Activated CD4-positive, CD25-positive, alpha-beta regulatory T cell treated with anti-CD3 and anti-CD28 coated beads, Interleukin-2, amount 50 U/mL, for 24 hours (primary cell): Measurements from ENCODE around the gene CMIP.
A peak's percentile ranks its signal among the peaks of the same experiment; 100 is the strongest.

Experiments
- ATAC-seq, 2 donors: fragments of 150-1000 bp; cut with Tn5 transposase; one replicate each; pipeline ENCODE4 v1.10.0; 2021; ENCODE audit warnings: mild to moderate bottlenecking in 1 of 2, moderate library complexity in 1 of 2

CMIP gene

DNA sequence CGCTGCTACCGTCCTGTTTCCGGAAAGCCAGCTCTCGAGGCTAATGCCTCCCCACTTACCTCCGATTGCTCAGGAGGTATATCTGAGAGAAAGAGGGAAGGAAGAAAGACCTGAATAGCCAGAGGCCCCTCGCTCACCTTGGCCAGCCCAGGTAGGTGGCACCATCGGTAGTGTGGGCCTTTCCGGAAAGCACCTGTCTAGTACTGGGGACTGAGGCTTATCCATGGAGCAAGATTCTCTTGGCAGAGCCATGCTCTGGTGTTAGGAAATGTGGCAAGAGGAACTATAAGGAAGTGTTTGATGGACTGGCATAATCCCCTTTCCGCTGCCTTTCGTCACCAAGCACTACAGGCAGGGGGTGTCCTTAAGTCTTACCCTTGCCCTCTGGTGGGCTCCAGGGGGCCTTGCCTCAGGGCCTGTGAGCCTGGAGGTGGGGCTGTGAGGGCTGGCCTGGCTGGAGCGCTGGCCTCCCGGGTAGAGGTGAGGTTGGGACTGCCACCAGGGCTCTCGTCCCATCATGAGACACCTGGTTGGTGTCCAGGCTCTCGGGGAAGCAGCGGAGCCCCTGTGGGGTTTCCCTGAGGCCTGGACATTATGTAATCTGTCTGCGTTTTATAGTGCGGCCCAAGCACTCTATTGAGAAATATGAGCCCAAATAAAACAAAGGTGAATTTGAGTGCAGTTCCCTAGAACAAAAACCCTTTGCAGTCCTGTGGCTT, 2.9 kb downstream of the CMIP start:
- ATAC-seq: no peak

- ATAC-seq: no peak
These were observed 3.8 kb downstream of the CMIP start for GRCh38 chr16:81448154-81449131.

DNA sequence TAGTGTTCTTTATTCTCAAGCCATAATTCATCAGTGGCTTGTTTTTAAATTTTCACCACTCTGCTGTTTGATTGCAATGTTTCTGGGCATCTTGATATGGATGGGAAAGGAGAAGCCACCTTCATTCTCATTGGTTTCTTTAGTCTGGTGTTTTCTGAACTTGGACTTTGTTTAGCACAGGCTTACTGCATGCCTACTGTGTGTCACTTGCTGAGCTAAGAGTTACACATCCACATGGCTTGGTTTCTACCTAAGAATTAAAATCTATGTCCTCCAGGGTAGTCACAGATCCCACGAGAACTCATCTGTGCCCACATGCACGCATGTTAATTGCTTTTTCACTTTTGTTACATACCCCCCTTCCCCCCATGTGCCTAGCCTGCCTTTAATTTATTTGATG, 4.6 kb downstream of the CMIP start:
- no peak for ATAC-seq

- no peak for ATAC-seq
These were observed 5.4 kb downstream of the CMIP start for GRCh38 chr16:81449899-81450608.

GRCh38 chr16:81450783-81451491, 6.3 kb downstream of the CMIP start:
- no peak for ATAC-seq

GRCh38 chr16:81451753-81452680, 7.4 kb downstream of the CMIP start:
- ATAC-seq: peak; percentile 48 to 71

DNA sequence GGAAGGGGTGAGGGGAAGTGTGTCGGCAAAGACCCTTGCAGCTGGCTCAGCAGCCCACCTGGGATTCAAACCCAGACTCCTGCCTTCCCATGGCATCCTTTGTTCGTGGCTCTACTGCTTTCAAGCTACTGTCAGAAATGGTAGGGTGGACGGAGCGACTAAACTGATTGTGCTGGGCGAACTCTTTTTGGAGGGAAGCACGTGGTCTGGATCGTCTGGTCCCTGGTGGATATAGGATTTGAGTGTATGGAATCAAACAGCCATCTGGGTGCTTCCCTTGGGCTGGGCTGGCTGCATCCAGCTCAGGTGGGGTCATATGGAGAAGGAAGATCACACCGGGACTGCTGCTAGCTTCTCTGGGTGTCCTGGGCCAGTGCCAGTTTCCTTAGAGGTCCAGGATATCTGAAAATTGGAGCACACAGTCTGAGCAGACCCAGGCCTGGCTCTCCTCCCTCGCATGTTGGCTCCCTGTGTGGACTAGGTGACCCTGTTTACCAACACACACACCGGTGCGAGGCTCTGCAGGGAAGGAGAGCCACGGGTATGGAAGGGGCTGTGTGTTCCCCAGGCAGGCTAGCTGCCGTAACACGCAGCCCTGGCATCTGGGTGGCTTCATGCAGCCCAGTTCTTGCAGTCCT, 8.6 kb downstream of the CMIP start:
- ATAC-seq: no peak

GRCh38 chr16:81454044-81454443, 9.4 kb downstream of the CMIP start:
- no peak for ATAC-seq

- no peak for ATAC-seq
These were observed 10.4 kb downstream of the CMIP start for GRCh38 chr16:81455006-81455405.

DNA sequence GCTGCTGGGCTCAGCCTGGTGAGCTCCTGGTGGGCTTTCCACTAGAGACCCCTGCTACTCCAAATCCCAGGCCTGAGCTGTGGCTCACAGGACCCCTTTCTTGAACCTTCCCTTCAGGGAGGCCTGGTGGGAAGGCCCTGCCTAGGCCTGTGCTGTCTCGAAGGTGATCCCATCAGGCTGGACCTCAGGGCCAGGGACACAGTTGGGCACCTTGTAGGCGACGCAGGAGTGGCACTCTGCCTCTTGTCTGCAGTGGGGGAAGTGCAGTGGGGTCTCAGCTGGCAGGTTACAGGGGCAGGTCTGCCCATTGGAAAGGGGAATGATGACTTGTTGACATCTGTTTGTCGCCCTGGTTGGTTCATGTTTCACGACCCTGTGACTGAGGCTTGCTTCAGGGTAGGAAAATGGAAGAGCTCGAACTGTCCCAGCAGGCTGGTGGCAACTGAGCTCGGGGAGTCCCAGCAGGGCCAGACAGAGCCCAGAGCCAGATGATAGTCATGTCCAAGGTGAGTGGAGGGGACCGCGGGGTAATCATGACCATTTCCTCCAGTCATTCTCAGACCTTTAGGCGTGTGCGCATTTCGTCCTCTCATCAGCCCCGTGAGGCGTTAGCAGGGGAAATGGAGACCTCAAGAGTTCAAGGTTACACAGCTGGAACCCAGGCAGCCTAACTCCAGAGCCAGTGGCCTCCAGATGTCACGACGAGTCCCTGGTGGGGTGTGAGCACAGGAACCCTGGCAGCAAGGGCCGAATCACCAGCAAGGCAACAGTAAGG, 11.3 kb downstream of the CMIP start:
- no peak for ATAC-seq

- no peak for ATAC-seq
These were observed 12.1 kb downstream of the CMIP start for GRCh38 chr16:81456523-81457325.

DNA sequence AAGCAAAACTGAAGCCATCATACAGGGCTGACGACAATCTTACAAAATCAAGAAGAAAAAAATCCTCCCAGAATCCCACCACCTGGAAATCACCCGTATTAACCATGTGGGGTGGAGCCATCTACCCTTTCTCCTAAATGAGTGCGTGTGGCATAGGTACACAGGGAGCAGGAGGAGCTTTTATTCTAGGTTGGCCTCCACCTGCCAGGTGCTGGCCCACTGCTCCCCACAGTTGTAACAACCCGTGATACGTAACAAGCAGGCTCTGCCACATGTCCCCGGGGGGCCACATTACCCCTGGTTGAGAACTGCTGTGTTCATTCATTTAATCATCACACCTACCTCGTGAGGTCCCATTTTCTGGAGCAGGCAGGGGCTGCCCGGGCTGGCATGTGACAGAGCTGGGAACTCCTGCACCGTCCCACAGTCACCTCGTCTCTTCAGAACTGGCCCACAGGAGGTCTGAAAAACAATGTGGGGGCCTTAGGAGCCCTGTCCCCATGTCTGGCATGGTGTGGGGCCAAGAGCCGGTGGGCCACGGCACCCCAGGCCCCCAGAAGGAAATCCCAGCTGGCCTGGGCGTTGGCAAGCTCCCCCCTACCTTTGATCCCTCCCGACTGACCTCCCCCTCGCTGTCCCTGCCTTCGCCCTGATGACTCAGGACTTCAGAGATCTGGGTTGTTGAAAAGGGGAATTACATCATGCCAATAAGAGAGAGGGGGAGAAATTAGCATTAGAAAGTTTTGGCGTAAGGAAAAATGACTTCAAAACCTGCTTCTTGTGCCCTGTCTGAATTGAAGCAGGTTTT, 12.9 kb downstream of the CMIP start:
- peak in 1 of 2 donors; percentile 44 for ATAC-seq

DNA sequence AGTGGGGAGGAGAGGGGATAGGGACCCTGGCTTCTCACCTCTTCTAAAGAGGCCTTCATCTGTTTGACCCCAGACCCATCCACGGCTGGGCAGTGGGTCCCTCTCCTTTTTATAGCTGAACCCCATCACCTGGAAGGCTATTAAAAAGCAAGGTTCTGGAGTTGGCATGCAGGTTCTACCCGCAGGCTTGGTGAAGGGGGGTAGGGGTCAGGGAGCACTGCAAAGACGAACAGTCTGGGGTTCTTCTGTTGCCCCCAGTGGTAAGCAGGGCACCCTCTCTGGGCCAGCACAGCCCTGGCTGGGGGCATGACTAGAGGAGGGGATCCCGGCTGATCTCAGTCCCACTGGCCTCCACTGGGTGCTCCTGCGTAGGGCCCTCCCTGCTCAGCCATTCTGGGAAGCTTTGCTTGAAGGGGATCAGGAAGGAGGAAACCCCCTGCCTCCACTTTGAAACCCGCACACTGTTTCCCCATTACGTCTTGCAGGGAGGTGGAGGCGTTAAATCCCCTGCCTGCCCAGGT, 13.6 kb downstream of the CMIP start:
- no peak for ATAC-seq

GRCh38 chr16:81458827-81459598, 14.4 kb downstream of the CMIP start:
- no peak for ATAC-seq

- ATAC-seq: no peak
These were observed 15.5 kb downstream of the CMIP start for GRCh38 chr16:81460075-81460474.

DNA sequence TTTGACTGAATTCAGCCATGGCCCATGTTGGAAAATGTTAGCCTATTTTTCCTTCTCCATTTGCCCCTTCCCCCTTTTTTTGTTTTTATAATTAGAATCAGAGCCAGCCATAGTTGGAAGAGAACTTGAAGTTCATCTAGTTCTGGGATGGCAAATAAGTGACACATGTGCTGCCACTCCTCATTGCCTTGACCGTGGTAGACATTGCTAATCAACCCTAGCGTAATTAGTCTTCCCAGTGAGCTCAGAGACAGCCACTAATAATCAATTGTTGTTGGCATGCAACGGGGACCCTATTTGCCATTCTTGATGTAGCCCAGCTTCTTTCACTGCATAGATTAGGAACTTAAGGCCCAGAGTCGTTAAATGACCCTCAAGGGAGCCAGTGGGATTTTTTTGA, 16.6 kb downstream of the CMIP start:
- no peak for ATAC-seq

DNA sequence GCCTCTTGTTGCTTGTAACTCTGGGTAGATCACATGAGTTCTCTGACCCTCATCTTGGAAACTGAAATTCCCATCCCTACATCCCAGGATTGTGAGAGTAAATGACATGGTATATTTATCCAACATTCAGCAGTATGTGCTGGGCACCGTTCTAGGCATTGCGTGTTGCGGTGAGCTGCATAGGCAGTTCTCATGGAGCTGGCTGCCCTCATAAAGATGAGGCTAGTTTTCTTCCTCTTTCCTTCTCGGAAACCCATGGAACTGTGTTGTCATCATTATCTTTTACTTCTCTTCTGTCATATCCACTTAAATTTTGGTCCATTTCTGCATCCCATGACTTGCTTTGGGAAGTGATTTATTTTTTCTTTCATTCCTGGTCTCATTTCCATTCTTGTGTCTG, 17.2 kb downstream of the CMIP start:
- no peak for ATAC-seq
